Stomach (tissue), 4 donors: ENCODE data around the gene ADIPOR1.

ENCODE experiments used
- EP300 ChIP-seq: sonication (generic); formaldehyde crosslinking; IDR thresholded peaks from one replicate; pipeline ENCODE4 v1.6.1; 2017; ENCODE audit warnings: antibody characterized with exemption
- POLR2A ChIP-seq, 4 donors: fragments of 450-650 bp; IDR thresholded peaks; one replicate each; pipeline ENCODE4 v1.6.1; 2016; ENCODE audit warnings: antibody characterized with exemption in 4 of 4, control low read depth in 2 of 4, mild to moderate bottlenecking in 1 of 4, moderate library complexity in 1 of 4
- POLR2AphosphoS5 ChIP-seq, 3 donors: sonication (generic); formaldehyde crosslinking; IDR thresholded peaks; one replicate each; pipeline ENCODE4 v1.6.1; 2016; ENCODE audit warnings: antibody characterized with exemption in 3 of 3
- TF ChIP-seq, protein P1 (sequence below), 7 experiments: fragments of 450-650 bp in 4 of 7; fragments of 200-600 bp in 3 of 7; sonication (generic) in 3 of 7; IDR thresholded peaks; one replicate each; pipeline ENCODE4 v1.5.1; 2016 to 2019; ENCODE audit warnings: antibody characterized with exemption in 7 of 7, control low read depth in 2 of 7, mild to moderate bottlenecking in 1 of 7

DNA sequence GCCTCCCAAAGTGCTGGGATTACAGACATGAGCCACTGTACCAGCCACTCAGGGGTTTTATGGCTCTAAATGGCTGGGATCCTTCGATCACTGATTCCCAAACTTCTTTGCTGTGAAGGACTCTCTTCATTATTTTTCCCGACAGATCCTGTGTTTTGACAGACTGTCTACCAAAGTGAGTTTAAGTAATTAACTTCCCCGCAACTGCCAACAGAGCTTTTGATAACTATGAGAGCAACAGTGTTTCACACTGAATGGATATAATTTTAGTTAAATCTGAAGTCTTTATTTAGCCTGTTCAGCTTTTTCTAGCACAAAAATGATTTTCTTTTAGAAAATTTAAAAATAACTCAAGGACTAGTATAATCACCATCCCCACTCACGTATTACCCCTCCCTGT is 56.6 kb downstream of the ADIPOR1 start:
- TF ChIP-seq, protein P1, sequence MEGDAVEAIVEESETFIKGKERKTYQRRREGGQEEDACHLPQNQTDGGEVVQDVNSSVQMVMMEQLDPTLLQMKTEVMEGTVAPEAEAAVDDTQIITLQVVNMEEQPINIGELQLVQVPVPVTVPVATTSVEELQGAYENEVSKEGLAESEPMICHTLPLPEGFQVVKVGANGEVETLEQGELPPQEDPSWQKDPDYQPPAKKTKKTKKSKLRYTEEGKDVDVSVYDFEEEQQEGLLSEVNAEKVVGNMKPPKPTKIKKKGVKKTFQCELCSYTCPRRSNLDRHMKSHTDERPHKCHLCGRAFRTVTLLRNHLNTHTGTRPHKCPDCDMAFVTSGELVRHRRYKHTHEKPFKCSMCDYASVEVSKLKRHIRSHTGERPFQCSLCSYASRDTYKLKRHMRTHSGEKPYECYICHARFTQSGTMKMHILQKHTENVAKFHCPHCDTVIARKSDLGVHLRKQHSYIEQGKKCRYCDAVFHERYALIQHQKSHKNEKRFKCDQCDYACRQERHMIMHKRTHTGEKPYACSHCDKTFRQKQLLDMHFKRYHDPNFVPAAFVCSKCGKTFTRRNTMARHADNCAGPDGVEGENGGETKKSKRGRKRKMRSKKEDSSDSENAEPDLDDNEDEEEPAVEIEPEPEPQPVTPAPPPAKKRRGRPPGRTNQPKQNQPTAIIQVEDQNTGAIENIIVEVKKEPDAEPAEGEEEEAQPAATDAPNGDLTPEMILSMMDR (IDR thresholded peaks at IDR 0.05), result no peak
- TF ChIP-seq EP300 (no peak), POLR2AphosphoS5 (IDR thresholded peaks at IDR 0.05) (no peak), POLR2A (IDR thresholded peaks at IDR 0.05) (no peak)
